ENCODE measurements around the gene PDE6D.
"Not testable (repeated sequence)": the region's sequence is repeated elsewhere in the genome, so short reads cannot be mapped to it uniquely, and the experiment has no call there.

Gene PDE6D

GRCh38 chr2:231715499-231715837, 65.6 kb downstream of the PDE6D start:
- peaks cover 34% of the 10 kb centered on the region for H3K36me3 ChIP-seq (ENCODE audit: control insufficient read depth, low read depth, low read length)
- H3K4me1 ChIP-seq (ENCODE audit: control insufficient read depth, low read depth, low read length): peaks cover 13% of the 10 kb centered on the region
- no peaks in the 10 kb centered on the region for H3K9me3 ChIP-seq (ENCODE audit: control insufficient read depth, low read depth, low read length)
- no peak overlapping the region for H3K4me3 ChIP-seq (ENCODE audit: low read length)
- no peaks in the 10 kb centered on the region for H3K27me3 ChIP-seq (ENCODE audit: control insufficient read depth, insufficient read depth, low read length)
- H3K9ac ChIP-seq (ENCODE audit: low read length): no peak overlapping the region
- no peak overlapping the region for H3K27ac ChIP-seq (ENCODE audit: low read length)

- Histone ChIP-seq H3K27me3 (ENCODE audit: control insufficient read depth, insufficient read depth, low read length) (no peaks in the 10 kb centered on the region), H3K9me3 (ENCODE audit: control insufficient read depth, low read depth, low read length) (no peaks in the 10 kb centered on the region), H3K36me3 (ENCODE audit: control insufficient read depth, low read depth, low read length) (peaks cover 36% of the 10 kb centered on the region), H3K4me3 (ENCODE audit: low read length) (no peak overlapping the region), H3K9ac (ENCODE audit: low read length) (peak overlapping the region; percentile 2), H3K27ac (ENCODE audit: low read length) (peak overlapping the region; percentile 69), H3K4me1 (ENCODE audit: control insufficient read depth, low read depth, low read length) (peaks cover 13% of the 10 kb centered on the region)
These were observed 66.2 kb downstream of the PDE6D start for GRCh38 chr2:231714639-231715498.

DNA sequence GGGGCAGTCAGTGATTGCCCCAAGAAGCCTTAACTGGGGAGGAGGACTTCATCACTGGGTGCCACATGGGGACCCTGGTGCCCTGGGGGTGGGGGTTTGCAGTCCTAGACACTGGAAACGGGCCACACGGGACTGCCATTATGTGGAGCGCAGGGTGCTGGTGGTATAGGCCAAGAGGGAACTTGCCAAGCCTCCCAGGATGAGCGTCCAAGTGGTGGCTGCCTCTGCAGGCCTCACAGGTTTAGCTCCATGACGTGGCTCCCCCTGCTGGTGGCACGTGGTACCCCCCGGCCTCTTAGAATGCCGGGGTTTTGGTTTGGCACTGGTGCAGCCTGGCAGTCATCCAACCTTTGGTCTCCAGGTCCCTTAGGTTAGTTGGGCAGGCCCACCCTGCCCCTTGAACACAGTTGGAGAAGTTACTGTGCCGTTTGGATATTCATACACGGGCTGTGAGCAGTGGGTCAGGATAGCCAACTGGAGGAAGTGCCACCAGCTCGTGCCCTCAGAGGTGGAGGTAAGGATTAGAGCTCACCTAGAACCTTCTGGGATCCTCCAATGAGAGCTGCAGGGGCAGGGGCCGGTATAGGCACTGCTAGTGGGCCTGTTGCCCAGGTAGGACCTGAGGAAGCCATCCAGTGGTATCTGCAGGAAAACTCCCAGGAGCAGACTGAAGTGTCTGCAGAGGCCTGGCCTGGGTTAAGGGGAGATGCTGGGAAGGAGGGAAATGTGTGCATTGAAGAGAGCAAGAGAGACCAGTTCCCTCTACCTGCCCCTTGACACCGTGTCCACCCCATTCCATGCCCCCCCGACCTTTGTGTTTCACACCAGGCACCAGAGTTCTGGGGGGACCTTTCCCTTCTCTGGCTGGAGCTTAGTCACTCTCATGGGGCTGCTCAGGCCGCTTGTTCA, 67.1 kb downstream of the PDE6D start:
- H3K4me1 ChIP-seq (ENCODE audit: control insufficient read depth, low read depth, low read length): peaks cover 13% of the 10 kb centered on the region
- no peaks in the 10 kb centered on the region for H3K27me3 ChIP-seq (ENCODE audit: control insufficient read depth, insufficient read depth, low read length)
- H3K27ac ChIP-seq (ENCODE audit: low read length): peak overlapping the region; percentile 69
- H3K4me3 ChIP-seq (ENCODE audit: low read length): no peak overlapping the region
- H3K36me3 ChIP-seq (ENCODE audit: control insufficient read depth, low read depth, low read length): peaks cover 40% of the 10 kb centered on the region
- peak overlapping the region; percentile 32 for H3K9ac ChIP-seq (ENCODE audit: low read length)
- no peaks in the 10 kb centered on the region for H3K9me3 ChIP-seq (ENCODE audit: control insufficient read depth, low read depth, low read length)

DNA sequence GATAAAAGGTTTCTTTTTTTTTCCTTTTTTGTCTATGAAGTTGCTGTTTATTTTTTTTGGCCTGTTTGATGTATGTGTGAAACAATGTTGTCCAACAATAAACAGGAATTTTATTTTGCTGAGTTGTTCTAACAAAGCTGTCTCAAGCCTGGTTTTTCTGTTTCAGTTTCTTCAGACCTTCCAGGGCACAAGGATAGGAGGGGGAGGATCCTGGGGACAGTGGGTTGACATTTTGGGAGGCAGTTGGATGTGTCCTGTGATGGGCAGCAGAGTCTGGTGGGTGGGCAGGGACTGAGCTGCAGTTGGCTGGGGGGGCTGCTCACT, 67.7 kb downstream of the PDE6D start:
- not testable (repeated sequence) for H3K27me3 ChIP-seq (ENCODE audit: control insufficient read depth, insufficient read depth, low read length); H3K9ac ChIP-seq (ENCODE audit: low read length); H3K27ac ChIP-seq (ENCODE audit: low read length); H3K9me3 ChIP-seq (ENCODE audit: control insufficient read depth, low read depth, low read length); H3K4me3 ChIP-seq (ENCODE audit: low read length)
- peaks cover 40% of the 10 kb centered on the region for H3K36me3 ChIP-seq (ENCODE audit: control insufficient read depth, low read depth, low read length)
- peaks cover 13% of the 10 kb centered on the region for H3K4me1 ChIP-seq (ENCODE audit: control insufficient read depth, low read depth, low read length)

DNA sequence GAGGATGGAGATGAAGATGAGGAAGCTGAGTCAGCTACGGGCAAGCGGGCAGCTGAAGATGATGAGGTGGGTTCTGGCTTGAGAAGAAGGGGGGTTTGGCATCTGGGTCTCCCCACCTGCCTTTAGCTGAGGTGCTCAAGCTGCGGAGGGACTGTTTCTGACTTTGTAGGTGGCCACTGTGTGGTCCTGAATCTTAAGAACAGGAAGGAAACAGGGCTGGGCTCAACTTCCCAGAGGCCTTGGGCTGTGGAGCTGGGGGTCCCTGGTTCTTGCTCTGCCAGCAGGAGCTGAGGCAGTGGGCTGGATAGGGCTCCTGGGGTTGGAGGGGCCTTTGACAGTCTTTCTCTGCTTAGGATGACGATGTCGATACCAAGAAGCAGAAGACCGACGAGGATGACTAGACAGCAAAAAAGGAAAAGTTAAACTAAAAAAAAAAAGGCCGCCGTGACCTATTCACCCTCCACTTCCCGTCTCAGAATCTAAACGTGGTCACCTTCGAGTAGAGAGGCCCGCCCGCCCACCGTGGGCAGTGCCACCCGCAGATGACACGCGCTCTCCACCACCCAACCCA, 68.5 kb downstream of the PDE6D start:
- not testable (repeated sequence) for H3K9me3 ChIP-seq (ENCODE audit: control insufficient read depth, low read depth, low read length); H3K27ac ChIP-seq (ENCODE audit: low read length); H3K27me3 ChIP-seq (ENCODE audit: control insufficient read depth, insufficient read depth, low read length)
- Histone ChIP-seq H3K9ac (ENCODE audit: low read length) (peak overlapping the region; percentile 99), H3K4me3 (ENCODE audit: low read length) (peak overlapping the region; percentile 98), H3K4me1 (ENCODE audit: control insufficient read depth, low read depth, low read length) (peaks cover 13% of the 10 kb centered on the region), H3K36me3 (ENCODE audit: control insufficient read depth, low read depth, low read length) (peaks cover 40% of the 10 kb centered on the region)

- Histone ChIP-seq H3K4me3 (ENCODE audit: low read length) (peak overlapping the region; percentile 98), H3K4me1 (ENCODE audit: control insufficient read depth, low read depth, low read length) (peaks cover 13% of the 10 kb centered on the region), H3K9ac (ENCODE audit: low read length) (peak overlapping the region; percentile 99), H3K36me3 (ENCODE audit: control insufficient read depth, low read depth, low read length) (peaks cover 40% of the 10 kb centered on the region), H3K9me3 (ENCODE audit: control insufficient read depth, low read depth, low read length) (no peaks in the 10 kb centered on the region), H3K27ac (ENCODE audit: low read length) (peak overlapping the region; percentile 21), H3K27me3 (ENCODE audit: control insufficient read depth, insufficient read depth, low read length) (no peaks in the 10 kb centered on the region)
These were observed 69.2 kb downstream of the PDE6D start for GRCh38 chr2:231711677-231712450.

GRCh38 chr2:231710799-231711676, 70.0 kb downstream of the PDE6D start:
- Histone ChIP-seq H3K4me3 (ENCODE audit: low read length) (peak overlapping the region; percentile 98), H3K27ac (ENCODE audit: low read length) (no peak overlapping the region), H3K9ac (ENCODE audit: low read length) (peak overlapping the region; percentile 99), H3K36me3 (ENCODE audit: control insufficient read depth, low read depth, low read length) (peaks cover 40% of the 10 kb centered on the region), H3K27me3 (ENCODE audit: control insufficient read depth, insufficient read depth, low read length) (no peaks in the 10 kb centered on the region), H3K4me1 (ENCODE audit: control insufficient read depth, low read depth, low read length) (peaks cover 15% of the 10 kb centered on the region), H3K9me3 (ENCODE audit: control insufficient read depth, low read depth, low read length) (no peaks in the 10 kb centered on the region)

- H3K4me1 ChIP-seq (ENCODE audit: control insufficient read depth, low read depth, low read length): peaks cover 19% of the 10 kb centered on the region
- H3K36me3 ChIP-seq (ENCODE audit: control insufficient read depth, low read depth, low read length): peaks cover 35% of the 10 kb centered on the region
- no peaks in the 10 kb centered on the region for H3K27me3 ChIP-seq (ENCODE audit: control insufficient read depth, insufficient read depth, low read length)
- H3K9ac ChIP-seq (ENCODE audit: low read length): peak overlapping the region; percentile 99
- H3K4me3 ChIP-seq (ENCODE audit: low read length): peak overlapping the region; percentile 98
- peak overlapping the region; percentile 92 for H3K27ac ChIP-seq (ENCODE audit: low read length)
- no peaks in the 10 kb centered on the region for H3K9me3 ChIP-seq (ENCODE audit: control insufficient read depth, low read depth, low read length)
These were observed 70.9 kb downstream of the PDE6D start for GRCh38 chr2:231709981-231710798.

GRCh38 chr2:231709636-231709980, 71.5 kb downstream of the PDE6D start:
- Histone ChIP-seq H3K27me3 (ENCODE audit: control insufficient read depth, insufficient read depth, low read length) (no peaks in the 10 kb centered on the region), H3K4me3 (ENCODE audit: low read length) (peak overlapping the region; percentile 98), H3K4me1 (ENCODE audit: control insufficient read depth, low read depth, low read length) (peaks cover 15% of the 10 kb centered on the region), H3K36me3 (ENCODE audit: control insufficient read depth, low read depth, low read length) (peaks cover 35% of the 10 kb centered on the region), H3K9me3 (ENCODE audit: control insufficient read depth, low read depth, low read length) (no peaks in the 10 kb centered on the region), H3K27ac (ENCODE audit: low read length) (peak overlapping the region; percentile 92), H3K9ac (ENCODE audit: low read length) (peak overlapping the region; percentile 99)

All from iPS-18a (cell line).